HepG2 (cell line): Measurements from ENCODE around the gene EHD1. TPM values are rescaled to one million over a fixed set of nuclear protein-coding genes. Genes with fewer than 3 reads are reported as not detected.

Experiments used
- BRCA1 ChIP-seq: sonication (generic); formaldehyde crosslinking; IDR thresholded peaks from 2 replicates; pipeline ENCODE4 v1.4.0; 2020; ENCODE audit warnings: missing genetic modification reagents
- ONECUT2 ChIP-seq: sonication (generic); formaldehyde crosslinking; IDR thresholded peaks from 2 replicates; pipeline ENCODE4 v1.4.0; 2020; ENCODE audit warnings: missing genetic modification reagents
- PHF21A ChIP-seq: sonication (generic); formaldehyde crosslinking; IDR thresholded peaks from 2 replicates; pipeline ENCODE4 v1.5.0; 2020; ENCODE audit warnings: mild to moderate bottlenecking, missing genetic modification reagents
- SIX1 ChIP-seq: sonication (generic); formaldehyde crosslinking; IDR thresholded peaks from 2 replicates; pipeline ENCODE4 v1.4.0; 2020; ENCODE audit warnings: missing genetic modification reagents, borderline replicate concordance
- SRF ChIP-seq: IDR thresholded peaks from 2 replicates; pipeline ENCODE4 v1.6.1; 2011; ENCODE audit warnings: mild to moderate bottlenecking, low read depth, low read length, moderate library complexity
- TGIF2 ChIP-seq: IDR thresholded peaks from 2 replicates; pipeline ENCODE4 v1.6.1; 2016; ENCODE audit warnings: control low read depth, missing compliant biosample characterization
- ZBTB8A ChIP-seq: sonication (generic); formaldehyde crosslinking; IDR thresholded peaks from 2 replicates; pipeline ENCODE4 v1.4.0; 2020; ENCODE audit warnings: mild to moderate bottlenecking, low read depth, missing genetic modification reagents, borderline replicate concordance
- ZNF121 ChIP-seq: sonication (generic); formaldehyde crosslinking; IDR thresholded peaks from 2 replicates; pipeline ENCODE4 v1.5.0; 2020; ENCODE audit warnings: mild to moderate bottlenecking, missing genetic modification reagents
- ZNF264 ChIP-seq: sonication (generic); formaldehyde crosslinking; IDR thresholded peaks from 2 replicates; pipeline ENCODE4 v1.4.0; 2020; ENCODE audit warnings: missing genetic modification reagents
- ZNF33B ChIP-seq: sonication (generic); formaldehyde crosslinking; IDR thresholded peaks from 2 replicates; pipeline ENCODE4 v1.5.1; 2020; ENCODE audit warnings: mild to moderate bottlenecking, missing genetic modification reagents
- ZNF615 ChIP-seq: sonication (generic); formaldehyde crosslinking; IDR thresholded peaks from 2 replicates; pipeline ENCODE4 v1.5.0; 2020; ENCODE audit warnings: mild to moderate bottlenecking, missing genetic modification reagents, borderline replicate concordance
- ZNF724P ChIP-seq: sonication (generic); formaldehyde crosslinking; IDR thresholded peaks from 2 replicates; pipeline ENCODE4 v1.8.0; 2022; ENCODE audit warnings: missing genetic modification reagents, borderline replicate concordance
- ZNF75D ChIP-seq: sonication (generic); formaldehyde crosslinking; IDR thresholded peaks from 2 replicates; pipeline ENCODE4 v1.8.1; 2023; ENCODE audit warnings: missing genetic modification reagents, mild to moderate bottlenecking, borderline replicate concordance
- ZSCAN20 ChIP-seq: sonication (generic); formaldehyde crosslinking; IDR thresholded peaks from 2 replicates; pipeline ENCODE4 v1.4.0; 2020; ENCODE audit warnings: missing genetic modification reagents, mild to moderate bottlenecking, borderline replicate concordance
- polyA plus RNA-seq, 8 experiments: library from polyadenylated mRNA; depleted of rRNA in 3 of 8; stranded (reverse) in 7 of 8; unstranded in 1 of 8; fragments of >200 nt; fragmentation: Illumina TruSeq in 4 of 8; extraction: Trizol in 4 of 8; gene quantifications; 2 replicates each; pipeline versions ENCODE4 v1.2.1 to v1.2.3, GENCODE V29; 2011 to 2016; ENCODE audit warnings: low read depth in 4 of 8, missing spikeins in 1 of 8, mixed read lengths in 1 of 8; ENCODE audit not compliant: insufficient read depth in 1 of 8
- total RNA-seq, 5 experiments: library from RNA; depleted of rRNA; stranded (reverse); fragments of >200 nt; fragmentation: Illumina TruSeq; extraction: Trizol; gene quantifications; 2 replicates each; pipeline ENCODE4 v1.2.3, GENCODE V29; 2016; ENCODE audit warnings: low read depth in 1 of 5
- TF ChIP-seq, protein P1 (sequence below): sonication (generic); formaldehyde crosslinking; IDR thresholded peaks from 2 replicates; pipeline ENCODE4 v1.4.0; 2020; ENCODE audit warnings: missing genetic modification reagents, mild to moderate bottlenecking, borderline replicate concordance
- TF ChIP-seq, protein P2 (sequence below): sonication (generic); formaldehyde crosslinking; IDR thresholded peaks from 2 replicates; pipeline ENCODE4 v1.8.1; 2022; ENCODE audit warnings: low read depth, mild to moderate bottlenecking, missing genetic modification reagents
- TF ChIP-seq, protein P3 (sequence below): IDR thresholded peaks from 2 replicates; pipeline ENCODE4 v1.6.1; 2016; ENCODE audit warnings: missing biosample characterization, missing genetic modification reagents, low read depth
- TF ChIP-seq, protein P4 (sequence below): sonication (generic); formaldehyde crosslinking; IDR thresholded peaks from 2 replicates; pipeline ENCODE4 v1.5.1; 2020; ENCODE audit warnings: missing genetic modification reagents, mild to moderate bottlenecking, borderline replicate concordance

EHD1 gene
- total and polyA plus RNA-seq, 2 of the 13 experiments (the other 11 are each of a cell fraction or from before 2014, with no cell fraction given), result 23.6 to 26.6 TPM

DNA sequence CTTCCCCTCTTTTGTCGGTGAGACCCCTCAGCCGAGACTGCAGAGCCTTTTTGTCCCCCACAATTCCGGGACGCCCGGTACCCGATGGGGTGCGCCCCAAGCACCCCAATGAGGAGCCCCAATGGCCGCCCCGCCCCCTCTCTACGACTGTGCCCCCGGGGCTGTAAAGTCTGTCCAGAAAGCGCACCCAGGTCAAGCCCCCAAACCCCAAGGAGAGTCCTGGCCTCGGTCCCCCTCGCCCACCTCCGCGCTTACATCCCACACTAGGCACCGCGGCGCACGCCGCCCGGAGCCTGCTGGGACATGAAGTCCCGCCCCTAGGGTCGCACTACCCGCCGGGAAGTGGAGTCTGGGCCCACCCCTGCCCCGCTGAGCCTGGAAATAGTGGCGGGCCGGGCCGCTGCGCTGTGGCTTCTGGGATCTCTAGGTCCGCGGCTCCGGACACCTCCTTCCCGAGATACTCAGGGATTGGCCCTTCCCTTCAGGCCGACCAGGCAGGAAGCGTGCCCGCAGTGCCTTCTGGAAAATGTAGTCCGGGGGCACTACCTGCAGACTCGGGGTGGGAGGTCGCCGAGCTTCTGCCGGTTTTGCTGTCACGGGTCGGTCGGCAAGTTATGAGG is 68.0 kb downstream of the EHD1 start, which contains the start of gene MEN1 (continued):
- TF ChIP-seq, protein P1, sequence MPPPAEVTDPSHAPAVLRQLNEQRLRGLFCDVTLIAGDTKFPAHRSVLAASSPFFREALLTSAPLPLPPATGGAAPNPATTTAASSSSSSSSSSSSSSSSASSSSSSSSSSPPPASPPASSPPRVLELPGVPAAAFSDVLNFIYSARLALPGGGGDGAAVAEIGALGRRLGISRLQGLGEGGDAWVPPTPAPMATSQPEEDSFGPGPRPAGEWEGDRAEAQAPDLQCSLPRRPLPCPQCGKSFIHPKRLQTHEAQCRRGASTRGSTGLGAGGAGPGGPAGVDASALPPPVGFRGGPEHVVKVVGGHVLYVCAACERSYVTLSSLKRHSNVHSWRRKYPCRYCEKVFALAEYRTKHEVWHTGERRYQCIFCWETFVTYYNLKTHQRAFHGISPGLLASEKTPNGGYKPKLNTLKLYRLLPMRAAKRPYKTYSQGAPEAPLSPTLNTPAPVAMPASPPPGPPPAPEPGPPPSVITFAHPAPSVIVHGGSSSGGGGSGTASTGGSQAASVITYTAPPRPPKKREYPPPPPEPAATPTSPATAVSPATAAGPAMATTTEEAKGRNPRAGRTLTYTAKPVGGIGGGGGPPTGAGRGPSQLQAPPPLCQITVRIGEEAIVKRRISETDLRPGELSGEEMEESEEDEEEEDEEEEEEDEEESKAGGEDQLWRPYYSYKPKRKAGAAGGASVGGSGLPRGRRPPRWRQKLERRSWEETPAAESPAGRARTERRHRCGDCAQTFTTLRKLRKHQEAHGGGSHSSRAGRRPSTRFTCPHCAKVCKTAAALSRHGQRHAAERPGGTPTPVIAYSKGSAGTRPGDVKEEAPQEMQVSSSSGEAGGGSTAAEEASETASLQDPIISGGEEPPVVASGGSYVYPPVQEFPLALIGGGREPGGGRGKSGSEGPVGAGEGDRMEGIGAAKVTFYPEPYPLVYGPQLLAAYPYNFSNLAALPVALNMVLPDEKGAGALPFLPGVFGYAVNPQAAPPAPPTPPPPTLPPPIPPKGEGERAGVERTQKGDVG (CRISPR knock-in tag), result no peak
- TF ChIP-seq ZNF33B (no peak), ZNF264 (CRISPR knock-in tag) (no peak), TGIF2 (CRISPR knock-in tag) (no peak), ZSCAN20 (CRISPR knock-in tag) (no peak), ZNF615 (CRISPR knock-in tag) (no peak), ONECUT2 (CRISPR knock-in tag) (no peak), ZNF121 (CRISPR knock-in tag) (no peak), ZNF724P (CRISPR knock-in tag) (no peak), SRF (no peak), PHF21A (CRISPR knock-in tag) (peak; percentile 97), SIX1 (no peak), ZBTB8A (CRISPR knock-in tag) (no peak), ZNF75D (CRISPR knock-in tag) (no peak), BRCA1 (no peak)
- TF ChIP-seq, protein P2, sequence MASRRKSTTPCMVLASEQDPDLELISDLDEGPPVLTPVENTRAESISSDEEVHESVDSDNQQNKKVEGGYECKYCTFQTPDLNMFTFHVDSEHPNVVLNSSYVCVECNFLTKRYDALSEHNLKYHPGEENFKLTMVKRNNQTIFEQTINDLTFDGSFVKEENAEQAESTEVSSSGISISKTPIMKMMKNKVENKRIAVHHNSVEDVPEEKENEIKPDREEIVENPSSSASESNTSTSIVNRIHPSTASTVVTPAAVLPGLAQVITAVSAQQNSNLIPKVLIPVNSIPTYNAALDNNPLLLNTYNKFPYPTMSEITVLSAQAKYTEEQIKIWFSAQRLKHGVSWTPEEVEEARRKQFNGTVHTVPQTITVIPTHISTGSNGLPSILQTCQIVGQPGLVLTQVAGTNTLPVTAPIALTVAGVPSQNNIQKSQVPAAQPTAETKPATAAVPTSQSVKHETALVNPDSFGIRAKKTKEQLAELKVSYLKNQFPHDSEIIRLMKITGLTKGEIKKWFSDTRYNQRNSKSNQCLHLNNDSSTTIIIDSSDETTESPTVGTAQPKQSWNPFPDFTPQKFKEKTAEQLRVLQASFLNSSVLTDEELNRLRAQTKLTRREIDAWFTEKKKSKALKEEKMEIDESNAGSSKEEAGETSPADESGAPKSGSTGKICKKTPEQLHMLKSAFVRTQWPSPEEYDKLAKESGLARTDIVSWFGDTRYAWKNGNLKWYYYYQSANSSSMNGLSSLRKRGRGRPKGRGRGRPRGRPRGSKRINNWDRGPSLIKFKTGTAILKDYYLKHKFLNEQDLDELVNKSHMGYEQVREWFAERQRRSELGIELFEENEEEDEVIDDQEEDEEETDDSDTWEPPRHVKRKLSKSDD (CRISPR knock-in tag), result 0 out of 2 replicates have a peak, but pooled peaks have one; percentile 34
- TF ChIP-seq, protein P3, sequence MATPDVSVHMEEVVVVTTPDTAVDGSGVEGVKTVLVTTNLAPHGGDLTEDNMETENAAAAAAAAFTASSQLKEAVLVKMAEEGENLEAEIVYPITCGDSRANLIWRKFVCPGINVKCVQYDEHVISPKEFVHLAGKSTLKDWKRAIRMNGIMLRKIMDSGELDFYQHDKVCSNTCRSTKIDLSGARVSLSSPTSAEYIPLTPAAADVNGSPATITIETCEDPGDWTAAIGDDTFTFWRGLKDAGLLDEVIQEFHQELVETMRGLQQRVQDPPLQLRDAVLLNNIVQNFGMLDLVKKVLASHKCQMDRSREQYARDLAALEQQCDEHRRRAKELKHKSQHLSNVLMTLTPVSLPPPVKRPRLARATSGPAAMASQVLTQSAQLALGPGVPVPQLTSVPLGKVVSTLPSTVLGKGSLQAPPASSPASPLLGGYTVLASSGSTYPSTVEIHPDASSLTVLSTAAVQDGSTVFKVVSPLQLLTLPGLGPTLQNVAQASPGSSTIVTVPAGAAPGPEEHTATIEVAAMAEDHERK, result peak; percentile 64
- TF ChIP-seq, protein P4, sequence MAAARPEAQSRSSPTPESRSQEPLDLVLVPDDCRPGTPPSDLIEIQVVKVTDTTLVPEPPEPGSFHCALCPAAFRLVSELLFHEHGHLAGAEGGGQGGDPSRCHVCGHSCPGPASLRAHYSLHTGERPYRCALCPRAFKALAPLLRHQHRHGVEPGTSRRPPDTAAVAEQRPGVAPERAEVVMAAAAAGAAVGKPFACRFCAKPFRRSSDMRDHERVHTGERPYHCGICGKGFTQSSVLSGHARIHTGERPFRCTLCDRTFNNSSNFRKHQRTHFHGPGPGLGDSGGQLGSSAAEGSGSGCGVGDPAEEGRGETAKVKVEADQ (CRISPR knock-in tag), result no peak
